HUDEP-2 (cell line): ENCODE data around the gene ETDA.
"Not testable (repeated sequence)": the region's sequence is repeated elsewhere in the genome, so short reads cannot be mapped to it uniquely, and the experiment has no call there.

ENCODE experiments used
- DNase-seq, 76 experiments: peaks; one replicate each; lab custom pipeline; 2025; ENCODE audit not compliant: unreplicated experiment in 76 of 76; lab: John Stamatoyannopoulos, UW

ETDA gene

DNA sequence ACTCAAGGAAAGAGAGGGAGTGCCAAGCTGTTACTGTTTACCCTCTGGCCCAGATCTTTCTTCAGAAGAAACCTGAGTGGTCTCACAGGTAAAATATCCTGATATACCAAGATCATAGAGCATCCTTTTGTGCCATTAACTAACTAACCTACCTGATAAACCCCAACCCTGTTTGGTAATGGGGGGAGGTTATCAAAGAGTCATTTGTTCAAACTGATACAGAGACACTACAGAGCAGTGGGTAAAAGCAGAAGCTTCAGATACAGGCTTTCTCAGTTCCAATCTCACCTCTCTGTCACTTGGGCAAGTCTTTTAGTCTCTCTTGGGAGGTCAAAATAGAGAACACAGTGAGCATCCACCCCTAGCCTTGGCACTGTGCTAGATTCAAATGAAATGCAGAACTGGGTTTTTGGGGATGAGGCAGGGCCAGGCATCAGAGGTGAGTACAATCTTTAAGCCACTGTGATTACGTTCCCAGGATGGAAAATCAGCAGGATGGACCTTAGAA, at the start of gene ETDA:
Gene ETDA (plus strand): TSS at position 51 of the 508 bp plus-strand sequence. CDS start 1,216 bp downstream, outside the sequence.
- DNase-seq: not testable (repeated sequence)

DNA sequence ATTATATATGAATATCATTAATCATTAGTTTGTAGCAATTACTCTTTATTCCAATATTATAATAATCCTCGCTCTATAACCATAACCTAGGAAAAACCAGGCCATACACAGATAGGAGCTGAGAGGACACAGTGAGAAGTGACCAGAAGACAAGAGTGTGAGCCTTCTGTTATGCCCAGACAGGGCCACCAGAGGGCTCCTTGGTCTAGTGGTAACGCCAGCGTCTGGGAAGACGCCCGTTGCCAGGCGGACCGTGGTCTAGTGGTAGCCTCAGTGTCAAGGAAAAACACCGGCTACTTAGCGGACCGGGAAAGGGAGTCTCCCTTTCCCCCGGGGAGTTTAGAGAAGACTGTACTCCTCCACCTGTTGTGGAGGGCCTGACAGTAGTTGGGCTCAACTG, 45.4 kb upstream of the ETDA start:
- peak in 8 of 76 experiments; percentile 0 to 9 (median 2) for DNase-seq

DNA sequence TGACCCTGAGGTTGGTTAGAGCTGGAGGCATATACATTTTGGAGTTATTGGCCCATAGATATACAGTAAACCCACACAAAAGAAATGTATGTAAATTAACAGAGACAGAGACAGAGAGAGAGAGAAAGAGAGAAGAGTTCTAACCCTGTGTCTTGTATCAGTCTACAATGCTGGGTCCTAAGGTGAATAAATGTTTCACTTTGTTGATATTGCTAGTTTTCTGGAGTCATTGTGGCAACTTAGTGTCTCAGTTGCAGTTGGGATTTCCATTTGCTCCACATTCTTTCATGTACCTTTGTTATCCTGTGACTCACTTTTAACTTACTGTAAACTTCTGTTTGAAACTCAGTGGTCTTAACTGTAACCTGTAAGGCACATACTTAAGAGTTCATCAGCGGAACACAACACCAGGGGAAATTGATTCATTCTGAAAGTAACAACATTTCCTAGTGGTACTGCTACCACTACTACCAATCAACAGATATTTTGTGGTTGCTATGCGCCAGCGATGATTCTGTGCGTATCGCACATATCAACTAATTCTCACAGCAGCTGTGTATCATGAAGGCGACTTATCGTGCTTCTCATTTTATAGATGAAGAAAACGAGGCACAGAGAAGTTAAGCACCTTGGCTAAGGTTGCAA, 38.5 kb upstream of the ETDA start:
- DNase-seq: no peak

DNA sequence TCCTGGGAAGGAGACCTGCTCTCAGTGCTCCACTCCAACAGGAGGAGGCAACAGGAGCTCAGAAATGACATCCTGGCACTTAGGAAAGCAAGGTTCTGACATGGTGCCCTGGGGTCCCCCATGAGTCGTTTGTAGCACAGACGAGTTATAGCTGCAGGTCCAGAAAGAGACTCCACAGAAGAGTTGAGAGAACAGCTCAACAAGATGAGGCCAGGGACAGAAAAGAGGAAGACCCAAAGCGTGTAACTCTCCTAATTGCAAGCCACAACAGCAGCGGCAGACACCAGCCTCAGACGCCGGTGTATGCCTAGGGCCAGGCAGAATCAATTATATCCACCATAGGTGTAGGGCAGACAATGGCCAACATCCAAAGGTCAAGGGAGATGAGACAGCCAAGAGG, 5.9 kb upstream of the ETDA start:
- not testable (repeated sequence) for DNase-seq

DNA sequence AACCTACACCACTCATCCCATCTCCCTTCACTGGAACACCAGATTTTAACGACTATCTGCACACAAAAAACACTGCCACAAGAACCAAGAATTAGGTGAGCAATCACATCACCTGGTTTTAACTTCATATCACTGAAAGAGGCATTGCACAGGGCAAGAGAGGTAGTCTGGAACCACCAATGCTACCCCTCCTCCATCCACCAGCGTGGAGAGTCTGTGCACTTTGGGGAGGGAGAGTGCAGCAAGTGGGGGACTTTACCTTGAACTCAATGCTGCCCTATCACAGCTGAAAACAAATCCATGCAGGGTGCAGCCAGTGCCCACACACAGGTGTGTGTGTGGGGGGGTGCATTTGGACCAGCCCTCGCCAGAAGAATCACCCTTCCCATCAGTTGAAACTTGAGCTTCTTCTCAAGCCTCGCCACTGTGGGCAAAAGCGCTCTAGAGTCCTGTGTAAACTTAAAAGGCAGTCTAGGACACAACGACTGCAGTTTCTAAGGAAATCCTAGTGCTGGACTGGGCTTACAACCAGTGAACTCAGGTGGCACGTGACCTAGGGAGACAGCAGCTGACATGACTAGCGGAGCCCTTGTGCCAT, 4.3 kb downstream of the ETDA start:
- DNase-seq: not testable (repeated sequence)

DNA sequence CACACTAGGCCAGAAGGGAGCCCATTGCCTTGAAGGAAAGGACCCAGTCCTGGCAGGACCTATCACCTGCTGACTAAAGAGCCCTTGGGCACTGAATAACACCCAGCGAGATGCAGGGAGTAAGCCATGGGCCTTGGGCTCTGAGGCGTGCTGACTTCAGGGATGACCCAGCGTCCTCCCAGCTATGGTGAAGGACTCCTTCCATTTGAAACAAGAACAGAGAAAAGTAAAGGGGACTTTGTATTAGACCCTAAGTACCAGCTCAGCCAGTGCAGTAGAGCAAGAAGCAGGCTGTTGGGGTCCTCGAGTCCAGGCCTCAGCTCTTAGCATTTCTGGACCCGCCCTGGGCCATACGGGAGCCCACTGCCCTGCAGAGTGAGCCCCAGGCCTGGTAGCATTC, 5.1 kb downstream of the ETDA start:
- DNase-seq: no peak

DNA sequence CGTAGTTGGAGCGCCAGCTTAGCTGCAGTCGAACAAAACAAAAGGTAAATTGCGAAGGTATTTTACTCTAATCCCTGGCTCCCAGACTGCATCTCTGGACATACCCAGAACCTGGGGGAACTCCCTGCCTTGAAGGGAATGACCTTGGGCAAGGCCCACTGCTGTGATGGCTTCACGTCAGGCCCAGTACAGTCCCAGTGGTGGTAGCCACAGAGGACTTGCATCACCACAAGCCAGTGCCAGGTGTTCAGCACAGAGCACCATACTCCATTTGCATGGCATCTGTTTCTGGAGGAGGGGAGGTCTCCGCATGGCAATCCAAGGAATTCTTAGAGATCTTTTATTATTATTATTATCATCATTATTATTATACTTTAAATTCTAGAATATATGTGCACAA, 5.6 kb downstream of the ETDA start:
- DNase-seq: no peak

DNA sequence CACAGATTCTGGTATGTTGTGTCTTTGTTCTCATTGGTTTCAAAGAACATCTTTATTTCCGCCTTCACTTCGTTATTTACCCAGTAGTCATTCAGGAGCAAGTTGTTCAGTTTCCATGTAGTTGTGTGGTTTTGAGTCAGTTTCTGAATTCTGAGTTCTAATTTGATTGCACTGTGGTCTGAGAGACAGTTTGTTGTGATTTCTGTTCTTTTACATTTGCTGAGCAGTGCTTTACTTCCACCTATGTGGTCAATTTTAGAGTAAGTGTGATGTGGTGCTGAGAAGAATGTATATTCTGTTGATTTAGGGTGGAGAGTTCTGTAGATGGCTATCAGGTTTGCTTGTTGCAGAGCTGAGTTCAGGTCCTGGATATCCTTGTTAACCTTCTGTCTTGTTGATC, 9.1 kb downstream of the ETDA start:
- not testable (repeated sequence) for DNase-seq

DNA sequence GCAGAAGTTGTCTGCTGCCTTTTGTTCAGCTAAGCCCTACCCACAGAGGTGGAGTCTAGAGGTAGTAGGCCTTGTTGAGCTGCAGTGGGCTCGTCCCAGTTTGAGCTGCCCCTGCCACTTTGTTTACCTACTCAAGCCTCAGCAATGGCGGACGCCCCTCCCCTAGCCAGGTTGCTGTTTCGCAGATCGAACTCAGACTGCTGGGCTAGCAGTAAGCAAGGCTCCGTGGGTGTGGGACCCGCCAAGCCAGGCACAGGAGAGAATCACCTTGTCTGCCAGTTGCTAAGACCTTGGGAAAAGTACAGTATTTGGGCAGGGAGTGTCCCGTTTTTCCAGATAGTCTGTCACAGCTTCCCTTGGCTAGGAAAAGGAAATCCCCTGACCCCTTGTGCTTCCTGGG, 11.5 kb downstream of the ETDA start:
- not testable (repeated sequence) for DNase-seq

DNA sequence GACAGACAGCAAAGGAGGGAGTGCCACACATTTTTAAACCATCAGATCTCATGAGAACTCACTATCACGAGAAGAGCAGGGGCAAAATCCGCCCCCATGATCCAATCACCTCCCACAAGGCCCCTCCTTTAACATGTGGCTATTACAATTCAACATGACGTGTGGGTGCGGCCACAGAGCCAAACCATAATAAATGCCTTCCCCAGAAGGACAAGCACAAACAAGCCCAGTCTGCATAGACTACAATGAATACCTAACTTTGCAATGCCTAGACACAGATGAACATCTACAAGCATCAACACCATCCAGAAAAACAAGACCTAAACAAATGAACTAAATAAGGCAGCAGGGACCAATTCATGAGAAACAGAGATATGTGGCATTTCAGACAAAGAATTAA, 12.3 kb downstream of the ETDA start:
- DNase-seq: no peak

DNA sequence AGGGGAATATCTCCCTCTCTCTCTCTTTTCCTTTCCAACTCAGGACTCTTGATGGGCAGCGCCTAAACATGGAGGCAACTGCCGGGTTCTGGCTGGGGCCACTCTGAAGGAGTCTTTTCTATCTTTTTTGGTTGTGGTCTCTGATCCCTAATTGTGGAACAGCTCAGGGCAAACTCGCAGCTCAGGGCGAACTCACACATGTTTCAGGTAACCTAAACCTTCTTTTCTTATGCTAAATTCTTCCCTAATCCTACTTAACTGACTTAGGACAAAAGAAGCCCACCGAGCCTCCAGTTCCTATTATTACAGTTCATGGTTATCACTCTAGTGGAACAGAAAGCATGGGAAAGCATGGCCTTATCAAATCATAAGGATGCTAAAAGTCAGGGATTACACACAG, 21.3 kb downstream of the ETDA start:
- DNase-seq: no peak

DNA sequence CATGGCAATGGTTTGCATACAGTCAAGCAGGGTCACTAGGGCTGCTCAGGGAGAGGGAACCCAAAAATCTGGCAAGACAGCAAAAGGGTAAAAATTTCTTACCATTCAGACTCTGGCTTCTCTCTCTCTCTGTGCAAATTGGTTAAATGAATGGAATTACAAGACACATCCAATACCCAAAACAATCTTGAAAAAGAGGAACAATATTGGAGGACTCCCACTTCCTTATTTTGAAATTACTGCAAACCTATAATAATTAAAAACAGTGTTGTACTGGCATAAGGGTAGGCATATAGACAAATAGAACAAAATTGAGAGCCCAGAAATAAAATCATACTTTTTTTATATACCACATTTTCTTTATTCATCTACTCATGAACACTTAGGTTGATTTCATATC, 24.1 kb downstream of the ETDA start:
- no peak for DNase-seq

DNA sequence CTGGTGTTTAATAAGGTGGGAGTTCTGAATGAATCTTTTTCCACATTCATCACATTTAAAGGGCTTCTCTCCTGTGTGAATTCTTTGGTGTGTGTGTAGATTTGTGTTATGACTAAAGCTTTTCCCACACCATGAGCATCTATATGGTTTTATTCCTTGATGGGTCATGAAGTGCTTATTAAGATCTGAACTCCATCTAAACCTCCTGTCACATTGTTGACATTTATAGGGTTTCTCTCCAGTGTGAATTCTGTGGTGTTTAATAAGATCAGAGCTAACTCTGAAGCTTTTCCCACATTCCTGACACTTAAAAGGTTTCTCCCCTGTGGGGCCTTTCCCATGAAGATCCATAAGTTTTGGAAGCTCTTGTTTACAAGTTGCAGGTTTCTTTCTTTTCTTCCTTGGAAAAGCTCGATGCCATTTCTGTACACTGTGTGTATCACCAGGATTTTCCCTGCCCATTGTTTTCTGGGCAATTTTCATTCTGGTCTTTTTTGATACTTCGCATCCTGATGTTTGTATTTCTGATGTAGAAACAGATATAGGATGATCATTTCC, 35.5 kb downstream of the ETDA start:
- no peak for DNase-seq

DNA sequence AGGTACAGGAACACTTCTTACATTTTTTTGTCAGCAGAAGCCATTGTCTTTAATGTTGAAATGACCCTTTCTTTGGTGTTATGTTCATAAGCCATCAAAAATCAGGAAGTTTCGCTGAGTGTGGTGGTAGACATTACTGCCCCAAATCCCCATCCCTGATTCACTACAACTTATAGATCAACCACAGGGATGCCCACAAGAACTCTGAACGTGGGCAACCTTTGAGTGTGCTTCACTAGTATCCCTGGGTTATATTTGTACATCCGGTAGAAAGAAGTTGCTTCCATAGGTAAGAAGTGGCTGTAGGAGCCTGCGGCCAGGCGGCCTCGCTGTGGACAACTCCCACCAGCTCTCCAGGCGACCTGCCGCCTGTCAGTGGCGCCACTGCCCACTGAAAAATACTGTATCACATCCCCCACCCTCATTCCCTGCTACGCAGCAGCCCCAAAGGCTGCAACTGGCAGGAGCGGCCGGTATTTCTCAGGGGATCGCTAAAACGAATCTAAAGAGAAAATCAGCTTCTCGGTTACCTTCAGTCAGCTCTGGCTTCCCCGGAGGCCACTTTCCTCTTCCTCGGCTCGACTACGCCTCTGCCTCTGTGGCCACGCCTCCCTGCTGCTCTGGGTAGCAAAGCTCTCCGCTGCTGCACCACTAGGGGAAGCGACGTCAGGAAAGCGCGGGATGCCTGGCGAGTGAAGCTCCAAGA, 43.5 kb downstream of the ETDA start:
- DNase-seq: peak in 14 of 76 experiments; percentile 0 to 21 (median 1)

DNA sequence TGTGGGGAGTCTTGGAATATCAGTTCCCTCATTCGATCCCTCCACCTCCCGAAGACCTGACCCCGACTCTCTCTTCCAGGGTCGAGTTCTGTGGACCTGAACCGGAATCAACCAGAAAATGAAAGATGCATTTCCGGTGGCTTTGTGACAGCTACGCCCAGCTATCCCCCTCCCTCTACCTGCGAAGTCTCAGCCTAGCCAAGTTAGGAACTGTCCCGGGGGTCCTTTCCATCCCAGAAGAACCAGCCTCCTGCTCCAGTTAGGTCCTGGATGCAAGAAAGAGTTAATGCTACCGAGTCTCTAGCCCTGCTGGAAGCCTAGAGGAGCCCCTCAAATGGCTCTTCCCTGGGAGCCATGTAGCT, 44.1 kb downstream of the ETDA start:
- DNase-seq: no peak

DNA sequence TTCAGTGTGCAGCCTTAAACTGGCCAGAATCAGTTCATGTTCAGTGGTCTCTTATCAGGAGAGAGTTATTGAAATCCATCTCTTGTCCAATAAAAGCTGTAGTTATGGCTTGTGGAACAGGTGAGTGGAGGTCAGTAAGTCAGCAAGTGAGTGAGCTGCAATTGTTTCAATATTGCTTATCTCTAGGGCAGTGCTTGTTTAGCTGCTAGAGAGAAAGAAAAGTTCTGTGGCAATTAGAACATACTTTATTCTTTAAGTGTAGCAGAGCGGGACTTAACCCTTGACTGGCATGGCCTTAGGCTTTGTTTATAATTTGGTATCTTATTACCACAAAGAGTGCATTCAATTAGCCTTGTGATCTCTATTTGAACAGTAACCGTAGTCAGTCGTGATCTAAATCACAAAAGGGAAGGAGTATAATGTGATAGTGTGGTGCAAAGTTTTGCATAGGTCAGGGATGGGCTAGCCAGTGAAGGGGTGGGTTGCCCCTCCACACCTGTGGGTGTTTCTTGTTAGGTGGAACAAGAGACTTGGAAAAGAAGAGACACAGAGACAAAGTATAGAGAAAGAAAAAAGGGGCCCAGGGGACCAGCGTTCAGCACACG, 50.5 kb downstream of the ETDA start:
- no peak for DNase-seq
